ENCODE data around the gene FAM149A. TPM values are rescaled to one million over a fixed set of nuclear protein-coding genes. Genes with fewer than 3 reads are reported as not detected.

FAM149A gene
- total RNA-seq, 2 donors from 2014 or later, result not detected

DNA sequence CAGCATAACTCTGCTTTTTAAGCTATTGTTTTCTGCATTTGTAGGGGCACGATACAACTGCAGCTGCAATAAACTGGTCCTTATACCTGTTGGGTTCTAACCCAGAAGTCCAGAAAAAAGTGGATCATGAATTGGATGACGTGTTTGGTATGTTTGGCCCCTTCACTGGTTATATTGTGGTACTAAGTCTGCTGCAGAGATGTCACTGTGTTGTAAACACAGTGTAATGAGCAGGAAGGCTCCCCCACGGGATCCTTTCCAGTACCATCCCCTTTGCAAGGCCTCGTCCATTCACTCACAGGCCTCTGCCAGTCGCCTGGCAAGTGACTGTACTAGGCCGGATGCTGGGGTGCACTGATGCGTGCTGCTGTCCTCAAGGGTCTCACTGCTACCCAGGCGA lies 100.7 kb downstream of the FAM149A start:
- no peak for DNase-seq (ENCODE audit: low spot score)
- peaks cover 4% of the 10 kb centered on the region for H3K9me3 Mint-ChIP-seq
- no peak for ATAC-seq
- H3K4me1 Mint-ChIP-seq (ENCODE audit: low read depth in 2 of 2), result peaks cover 21 to 26% of the 10 kb centered on the region in 2 donors
- no peak overlapping the region for H3K4me3 Mint-ChIP-seq
- no peak overlapping the region for H3K27ac Mint-ChIP-seq
- peaks cover 15% of the 10 kb centered on the region for H3K36me3 Mint-ChIP-seq
- H3K27me3 Mint-ChIP-seq, result no peaks in the 10 kb centered on the region

DNA sequence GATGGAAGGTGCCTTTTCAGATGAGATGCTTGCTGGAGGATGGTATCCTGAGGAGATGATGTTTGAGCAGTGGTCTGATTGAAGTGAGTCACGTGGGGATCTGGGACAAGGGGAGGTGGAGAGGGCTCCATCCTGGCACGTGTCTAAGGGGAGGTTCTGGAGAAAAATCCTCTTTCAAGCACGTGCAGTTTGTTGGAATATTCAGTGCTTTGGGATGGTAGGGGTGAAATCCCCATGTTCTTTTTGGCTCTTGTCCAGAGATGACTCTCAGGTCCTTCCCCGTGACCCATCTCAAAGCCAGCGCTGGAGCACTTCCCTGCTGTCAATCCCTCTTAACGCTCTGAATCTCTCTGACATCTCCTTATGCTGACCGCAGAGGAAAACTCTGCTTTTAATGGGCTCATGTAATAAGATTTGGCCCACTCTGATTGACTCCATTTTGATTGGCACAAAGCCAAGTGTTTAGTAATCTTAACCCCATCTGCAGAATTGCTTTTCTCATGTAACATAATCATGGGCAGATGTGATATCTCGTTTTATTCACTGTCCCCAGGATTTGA lies 112.0 kb downstream of the FAM149A start:
- Mint-ChIP-seq H3K4me1 (ENCODE audit: low read depth in 2 of 2) (no peaks in the 10 kb centered on the region), H3K4me3 (no peak overlapping the region), H3K27ac (no peak overlapping the region), H3K36me3 (peaks cover 4% of the 10 kb centered on the region), H3K9me3 (no peaks in the 10 kb centered on the region), H3K27me3 (peaks cover 4 to 7% of the 10 kb centered on the region in 2 donors)
- no peak for DNase-seq (ENCODE audit: low spot score)
- no peak for ATAC-seq

- no peak for ATAC-seq
- Mint-ChIP-seq H3K27ac (no peak overlapping the region), H3K36me3 (peaks cover 6% of the 10 kb centered on the region), H3K4me3 (no peak overlapping the region), H3K9me3 (peaks cover under 1% of the 10 kb centered on the region), H3K4me1 (ENCODE audit: low read depth in 2 of 2) (no peaks in the 10 kb centered on the region), H3K27me3 (peaks cover 4 to 17% of the 10 kb centered on the region in 2 donors)
- no peak for DNase-seq (ENCODE audit: low spot score)
Observed at GRCh38 chr4:186217733-186218293, 113.3 kb downstream of the FAM149A start.

- no peak for ATAC-seq
- Mint-ChIP-seq H3K4me3 (no peak overlapping the region), H3K27ac (no peak overlapping the region), H3K27me3 (peaks cover 4 to 24% of the 10 kb centered on the region in 2 donors), H3K4me1 (ENCODE audit: low read depth in 2 of 2) (no peaks in the 10 kb centered on the region), H3K36me3 (peaks cover 28% of the 10 kb centered on the region), H3K9me3 (peaks cover 11% of the 10 kb centered on the region)
- no peak for DNase-seq (ENCODE audit: low spot score)
Observed at GRCh38 chr4:186221624-186222023, 117.1 kb downstream of the FAM149A start.

Other genes with a start within 250 kb of the FAM149A start
- 1 to 10 TPM; 1.2 to 1.8 TPM for gene TLR3, start 35.5 kb upstream of the FAM149A start, total RNA-seq
- gene CYP4V2, start 86.9 kb downstream of the FAM149A start, total RNA-seq, result 10 to 100 TPM; 11.7 to 15.2 TPM
- gene KLKB1, start 122.8 kb downstream of the FAM149A start, total RNA-seq, result under 1 TPM; 0.78 to 0.81 TPM
- gene F11, start 161.5 kb downstream of the FAM149A start, total RNA-seq, result not detected